Activated naive CD4-positive, alpha-beta T cell treated with anti-CD3 and anti-CD28 coated beads, Interleukin-2, amount 50 U/mL, for 24 hours (primary cell): ENCODE data around the gene TMEM50B.
A peak's percentile ranks its signal among the peaks of the same experiment; 100 is the strongest.
"Not testable (repeated sequence)": the region's sequence is repeated elsewhere in the genome, so short reads cannot be mapped to it uniquely, and the experiment has no call there.

Experiments
- H3K27ac Mint-ChIP-seq: one replicate; pipeline ENCODE4 v1.8.0; 2021; ENCODE audit warnings: mild to moderate bottlenecking, mixed read lengths
- H3K27me3 Mint-ChIP-seq: one replicate; pipeline ENCODE4 v1.8.0; 2021; ENCODE audit warnings: mixed read lengths
- H3K36me3 Mint-ChIP-seq: one replicate; pipeline ENCODE4 v1.8.0; 2021; ENCODE audit warnings: mixed read lengths
- H3K4me1 Mint-ChIP-seq: one replicate; pipeline ENCODE4 v1.8.0; 2021; ENCODE audit warnings: mixed read lengths
- H3K4me3 Mint-ChIP-seq: one replicate; pipeline ENCODE4 v1.8.0; 2021; ENCODE audit warnings: mild to moderate bottlenecking, mixed read lengths
- H3K9me3 Mint-ChIP-seq: one replicate; pipeline ENCODE4 v1.8.0; 2021; ENCODE audit warnings: mixed read lengths

TMEM50B gene

GRCh38 chr21:33449616-33450015 lies 30.2 kb downstream of the TMEM50B start:
- Mint-ChIP-seq H3K36me3 (peaks cover 6% of the 10 kb centered on the region), H3K9me3 (no peaks in the 10 kb centered on the region), H3K27me3 (no peaks in the 10 kb centered on the region), H3K27ac (no peak overlapping the region), H3K4me3 (no peak overlapping the region), H3K4me1 (peaks cover 4% of the 10 kb centered on the region)

GRCh38 chr21:33446620-33447019 lies 33.2 kb downstream of the TMEM50B start:
- H3K36me3 Mint-ChIP-seq, H3K27me3 Mint-ChIP-seq, H3K4me1 Mint-ChIP-seq, H3K27ac Mint-ChIP-seq, H3K4me3 Mint-ChIP-seq, H3K9me3 Mint-ChIP-seq: not testable (repeated sequence)

- no peaks in the 10 kb centered on the region for H3K9me3 Mint-ChIP-seq
- no peaks in the 10 kb centered on the region for H3K27me3 Mint-ChIP-seq
- peaks cover 9% of the 10 kb centered on the region for H3K4me1 Mint-ChIP-seq
- no peak overlapping the region for H3K4me3 Mint-ChIP-seq
- peaks cover 2% of the 10 kb centered on the region for H3K36me3 Mint-ChIP-seq
- no peak overlapping the region for H3K27ac Mint-ChIP-seq
These were observed 35.3 kb downstream of the TMEM50B start for GRCh38 chr21:33444499-33444898.

- peaks cover 9% of the 10 kb centered on the region for H3K4me1 Mint-ChIP-seq
- H3K27ac Mint-ChIP-seq, result no peak overlapping the region
- H3K27me3 Mint-ChIP-seq, result no peaks in the 10 kb centered on the region
- H3K36me3 Mint-ChIP-seq, result peaks cover 5% of the 10 kb centered on the region
- no peak overlapping the region for H3K4me3 Mint-ChIP-seq
- no peaks in the 10 kb centered on the region for H3K9me3 Mint-ChIP-seq
These were observed 36.6 kb downstream of the TMEM50B start for GRCh38 chr21:33443194-33443593.

DNA sequence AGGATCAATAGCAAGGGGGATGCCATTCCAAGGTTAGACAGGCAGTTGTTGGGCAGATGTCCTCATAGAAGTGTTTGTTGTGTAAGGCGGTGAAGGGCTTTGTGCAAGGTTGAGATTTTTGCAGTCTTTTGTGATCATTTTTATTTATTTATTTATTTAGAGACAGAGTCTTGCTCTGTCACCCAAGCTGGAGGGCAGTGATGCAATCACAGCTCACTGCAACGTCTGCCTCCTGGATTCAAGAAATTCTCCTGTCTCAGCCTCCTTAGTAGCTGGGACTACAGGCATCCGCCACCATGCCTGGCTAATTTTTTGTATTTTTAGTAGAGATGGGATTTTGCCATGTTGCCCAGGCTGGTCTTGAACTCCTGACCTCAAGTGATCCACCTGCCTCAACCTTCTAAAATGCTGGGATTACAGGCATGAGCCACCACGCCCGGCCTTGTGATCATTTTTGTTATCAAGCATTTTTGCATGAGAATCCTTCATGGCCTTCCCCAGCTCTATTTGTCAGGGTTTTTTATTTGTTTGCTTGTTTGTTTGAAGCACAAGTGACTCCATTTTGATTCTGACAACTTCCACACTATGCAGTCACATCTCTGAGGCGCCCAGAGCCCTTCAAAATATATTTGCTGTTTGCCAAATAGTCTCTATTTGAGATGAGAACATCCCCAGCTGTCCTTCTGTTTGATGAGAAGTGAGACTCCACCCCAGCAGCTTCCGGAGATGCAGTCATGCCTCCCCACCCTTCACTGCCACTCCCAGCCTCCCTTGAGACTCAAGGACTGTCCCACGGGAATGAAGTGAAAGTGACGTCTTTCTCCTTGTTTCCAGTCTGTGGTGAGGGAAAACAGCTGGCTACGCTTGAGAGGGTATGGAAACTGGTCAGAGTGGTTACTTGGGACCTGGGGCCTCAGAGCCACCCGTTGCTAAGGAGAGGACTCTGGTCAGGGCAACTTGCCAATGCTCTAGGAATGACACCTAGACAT lies 38.0 kb downstream of the TMEM50B start:
- no peak overlapping the region for H3K27ac Mint-ChIP-seq
- H3K36me3 Mint-ChIP-seq, result peaks cover 7% of the 10 kb centered on the region
- H3K4me3 Mint-ChIP-seq, result no peak overlapping the region
- H3K4me1 Mint-ChIP-seq, result peaks cover 9% of the 10 kb centered on the region
- H3K27me3 Mint-ChIP-seq, result no peaks in the 10 kb centered on the region
- H3K9me3 Mint-ChIP-seq, result no peaks in the 10 kb centered on the region

DNA sequence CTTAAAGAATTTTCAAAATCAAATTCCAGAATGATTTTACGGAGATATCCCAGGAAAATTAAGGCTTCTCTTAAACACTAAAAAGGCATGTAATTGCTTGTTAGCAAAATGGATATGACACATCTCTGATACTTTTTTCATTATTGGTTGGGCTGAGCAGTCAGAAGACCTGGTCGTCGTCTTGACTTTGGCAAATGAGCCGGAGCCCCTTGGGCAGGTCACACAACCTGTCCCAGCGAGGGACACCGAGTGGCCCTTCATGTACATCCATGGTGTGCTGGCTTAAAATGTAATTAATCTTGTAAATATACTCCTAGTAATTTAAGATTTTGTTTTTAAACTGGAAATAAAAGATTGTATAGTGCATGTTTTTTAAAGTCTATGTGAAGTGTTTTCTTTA lies 42.6 kb downstream of the TMEM50B start:
- peaks cover 20% of the 10 kb centered on the region for H3K36me3 Mint-ChIP-seq
- peak overlapping the region; percentile 59 for H3K27ac Mint-ChIP-seq
- H3K27me3 Mint-ChIP-seq, result no peaks in the 10 kb centered on the region
- H3K4me3 Mint-ChIP-seq, result no peak overlapping the region
- no peaks in the 10 kb centered on the region for H3K9me3 Mint-ChIP-seq
- peaks cover 31% of the 10 kb centered on the region for H3K4me1 Mint-ChIP-seq

GRCh38 chr21:33434770-33435360 lies 44.9 kb downstream of the TMEM50B start:
- Mint-ChIP-seq H3K9me3 (no peaks in the 10 kb centered on the region), H3K4me1 (peaks cover 27% of the 10 kb centered on the region), H3K4me3 (peak overlapping the region; percentile 70), H3K27me3 (no peaks in the 10 kb centered on the region), H3K27ac (peak overlapping the region; percentile 95), H3K36me3 (peaks cover 23% of the 10 kb centered on the region)

DNA sequence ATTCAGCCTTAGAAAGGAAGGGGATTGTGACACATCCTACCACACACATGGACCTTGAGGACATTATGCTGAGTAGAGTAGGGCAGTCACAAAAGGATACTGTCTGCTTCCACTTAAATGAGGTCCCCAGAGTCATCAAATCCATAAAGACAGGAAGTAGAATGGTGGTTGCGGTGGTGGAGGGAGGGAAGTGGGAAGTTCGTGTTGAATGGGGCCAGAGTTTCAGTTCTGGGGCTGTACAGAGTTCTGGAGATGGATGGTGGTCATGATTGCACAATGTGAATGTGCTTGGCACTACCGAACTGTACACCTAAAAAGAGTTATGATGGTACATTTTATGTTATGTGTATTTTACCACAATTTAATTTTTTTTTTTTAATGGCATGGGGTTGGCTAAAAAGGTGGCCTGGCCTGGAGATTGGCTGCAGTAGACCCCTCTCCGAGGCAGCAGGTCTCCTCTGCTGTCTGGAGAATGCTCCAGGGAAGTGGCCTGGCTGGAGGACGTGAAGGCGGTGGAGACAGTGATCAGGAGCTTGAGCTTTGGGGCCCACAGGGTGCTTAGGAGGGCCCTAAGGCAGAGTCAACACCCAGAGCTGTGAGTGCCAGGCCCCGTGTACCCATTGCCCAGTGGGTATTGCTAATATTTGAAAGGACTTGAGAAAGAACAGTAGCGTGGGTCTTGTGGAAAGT lies 46.2 kb downstream of the TMEM50B start:
- no peaks in the 10 kb centered on the region for H3K9me3 Mint-ChIP-seq
- peak overlapping the region; percentile 26 for H3K4me3 Mint-ChIP-seq
- H3K4me1 Mint-ChIP-seq, result peaks cover 27% of the 10 kb centered on the region
- peak overlapping the region; percentile 76 for H3K27ac Mint-ChIP-seq
- peaks cover 22% of the 10 kb centered on the region for H3K36me3 Mint-ChIP-seq
- no peaks in the 10 kb centered on the region for H3K27me3 Mint-ChIP-seq

DNA sequence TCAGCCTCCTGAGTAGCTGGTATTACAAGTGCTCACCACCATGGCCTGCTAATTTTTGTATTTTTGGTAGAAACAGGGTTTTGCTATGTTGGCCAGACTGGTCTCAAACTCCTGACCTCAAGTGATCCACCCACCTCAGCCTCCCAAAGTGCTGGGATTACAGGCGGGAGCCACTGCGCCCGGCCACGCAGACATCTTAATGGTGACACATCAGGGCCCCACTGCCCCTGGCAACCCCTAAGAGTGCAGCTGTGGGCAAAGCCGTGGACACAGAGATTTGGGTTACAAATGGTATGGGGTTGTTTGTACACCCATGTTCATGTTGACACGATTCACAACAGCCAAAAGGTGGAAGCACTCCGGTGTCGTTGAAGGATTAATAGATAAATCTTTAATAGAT lies 46.8 kb downstream of the TMEM50B start:
- peaks cover 27% of the 10 kb centered on the region for H3K4me1 Mint-ChIP-seq

DNA sequence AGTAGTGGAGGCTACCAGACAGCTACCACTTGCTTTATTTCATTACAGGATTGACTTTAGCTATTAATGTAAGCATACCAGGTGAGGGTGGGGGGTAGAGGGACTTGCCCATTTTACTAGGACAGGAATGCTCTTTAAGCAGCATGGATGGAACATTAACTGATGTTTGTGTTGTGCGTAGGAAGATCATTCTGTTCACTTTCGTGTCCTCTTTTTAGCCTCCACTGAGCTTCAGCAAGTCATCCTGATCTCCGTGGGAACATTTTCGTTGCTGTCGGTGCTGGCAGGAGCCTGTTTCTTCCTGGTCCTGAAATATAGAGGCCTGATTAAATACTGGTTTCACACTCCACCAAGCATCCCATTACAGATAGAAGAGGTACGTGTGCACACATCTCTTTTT lies 47.3 kb downstream of the TMEM50B start:
- Mint-ChIP-seq H3K4me3 (no peak overlapping the region), H3K27me3 (no peaks in the 10 kb centered on the region), H3K4me1 (peaks cover 27% of the 10 kb centered on the region), H3K36me3 (peaks cover 22% of the 10 kb centered on the region), H3K9me3 (no peaks in the 10 kb centered on the region), H3K27ac (peak overlapping the region; percentile 35)

More for the DNA sequence above, 46.8 kb downstream of the TMEM50B start:
- Mint-ChIP-seq H3K36me3 (peaks cover 22% of the 10 kb centered on the region), H3K27ac (peak overlapping the region; percentile 76), H3K27me3 (no peaks in the 10 kb centered on the region), H3K4me3 (no peak overlapping the region), H3K9me3 (no peaks in the 10 kb centered on the region)

GRCh38 chr21:33430858-33431257 lies 48.9 kb downstream of the TMEM50B start:
- no peaks in the 10 kb centered on the region for H3K27me3 Mint-ChIP-seq
- H3K36me3 Mint-ChIP-seq, result peaks cover 22% of the 10 kb centered on the region
- no peak overlapping the region for H3K27ac Mint-ChIP-seq
- peaks cover 27% of the 10 kb centered on the region for H3K4me1 Mint-ChIP-seq
- H3K9me3 Mint-ChIP-seq, result no peaks in the 10 kb centered on the region
- no peak overlapping the region for H3K4me3 Mint-ChIP-seq

DNA sequence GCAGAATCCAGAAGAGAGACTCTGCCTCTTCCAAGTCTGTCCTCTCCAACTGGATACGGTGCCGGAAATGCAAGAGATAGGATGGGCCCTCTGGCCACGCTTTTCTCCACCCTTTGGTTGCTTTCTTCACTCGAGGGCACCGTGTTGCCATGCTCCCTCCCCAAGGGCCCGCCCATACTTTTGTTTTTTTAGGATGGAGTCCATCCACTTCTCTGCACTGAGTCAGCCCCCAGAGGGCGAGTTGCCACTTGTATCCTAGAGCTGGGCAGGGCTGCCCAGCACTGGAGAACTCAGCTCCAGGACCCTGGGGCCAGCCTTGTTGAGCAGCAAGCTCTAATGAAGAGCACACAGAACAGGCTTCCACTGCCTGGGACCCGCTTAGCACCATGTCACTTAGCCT lies 51.1 kb downstream of the TMEM50B start:
- Mint-ChIP-seq H3K27ac (no peak overlapping the region), H3K4me1 (peaks cover 10% of the 10 kb centered on the region), H3K4me3 (no peak overlapping the region), H3K36me3 (peaks cover 20% of the 10 kb centered on the region), H3K27me3 (no peaks in the 10 kb centered on the region), H3K9me3 (no peaks in the 10 kb centered on the region)

DNA sequence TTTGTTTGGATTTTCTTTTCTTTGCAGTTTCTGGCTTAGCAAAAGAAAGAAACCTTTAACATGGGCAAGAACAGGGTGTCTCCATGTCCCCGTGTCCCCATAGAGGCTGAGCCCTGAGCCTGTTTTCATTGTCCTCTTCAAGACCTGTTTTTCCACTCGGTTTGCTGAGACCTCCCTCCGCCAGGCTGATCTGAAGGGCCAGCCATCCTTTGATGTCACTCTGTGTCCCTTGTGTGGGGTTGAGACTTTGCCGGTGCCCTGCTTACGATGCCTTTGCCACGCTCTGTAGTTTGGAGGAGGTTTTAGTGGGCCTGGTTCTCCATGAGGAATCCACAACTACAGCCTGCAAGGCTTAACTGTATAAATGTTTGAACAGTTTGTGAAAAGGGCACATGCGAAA lies 52.7 kb downstream of the TMEM50B start:
- H3K4me3 Mint-ChIP-seq, result no peak overlapping the region
- no peaks in the 10 kb centered on the region for H3K4me1 Mint-ChIP-seq
- peak overlapping the region; percentile 53 for H3K27ac Mint-ChIP-seq
- H3K9me3 Mint-ChIP-seq, result no peaks in the 10 kb centered on the region
- peaks cover 13% of the 10 kb centered on the region for H3K36me3 Mint-ChIP-seq
- no peaks in the 10 kb centered on the region for H3K27me3 Mint-ChIP-seq

GRCh38 chr21:33425825-33426224 lies 53.9 kb downstream of the TMEM50B start:
- Mint-ChIP-seq H3K4me3 (no peak overlapping the region), H3K4me1 (no peaks in the 10 kb centered on the region), H3K36me3 (peaks cover 16% of the 10 kb centered on the region), H3K9me3 (no peaks in the 10 kb centered on the region), H3K27me3 (no peaks in the 10 kb centered on the region), H3K27ac (no peak overlapping the region)

GRCh38 chr21:33424214-33424613 lies 55.6 kb downstream of the TMEM50B start:
- no peaks in the 10 kb centered on the region for H3K9me3 Mint-ChIP-seq
- peaks cover 16% of the 10 kb centered on the region for H3K36me3 Mint-ChIP-seq
- peaks cover 7% of the 10 kb centered on the region for H3K4me1 Mint-ChIP-seq
- no peak overlapping the region for H3K4me3 Mint-ChIP-seq
- no peaks in the 10 kb centered on the region for H3K27me3 Mint-ChIP-seq
- H3K27ac Mint-ChIP-seq, result no peak overlapping the region
